ENCODE data around the gene NOPCHAP1.
"Not testable (repeated sequence)": the region's sequence is repeated elsewhere in the genome, so short reads cannot be mapped to it uniquely, and the experiment has no call there.

The NOPCHAP1 gene

DNA sequence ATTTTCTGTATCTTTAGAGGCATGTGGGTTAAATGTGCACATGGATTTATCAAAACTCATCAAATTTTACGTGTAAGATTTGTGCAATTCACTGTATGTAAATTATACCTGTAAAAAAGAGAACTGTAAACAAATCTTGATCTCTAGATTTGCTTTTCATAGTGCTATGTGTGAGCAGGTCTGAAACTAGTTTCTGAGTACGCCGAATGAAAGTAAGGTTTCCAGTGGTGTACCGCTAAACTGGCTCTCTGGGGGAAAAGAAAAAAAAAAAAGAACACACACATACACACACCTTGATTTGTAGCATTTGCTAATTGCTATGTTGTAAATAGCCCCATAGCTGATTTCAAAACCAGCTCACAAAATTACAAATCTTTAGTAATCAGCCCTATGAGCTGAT is 19.4 kb upstream of the NOPCHAP1 start:
- no peak for DNase-seq

GRCh38 chr12:104969343-104969742 is 16.8 kb upstream of the NOPCHAP1 start:
- DNase-seq = no peak

- no peak for DNase-seq
Measured at GRCh38 chr12:104971306-104971705, 14.8 kb upstream of the NOPCHAP1 start.

- no peak for DNase-seq
Measured at GRCh38 chr12:104973250-104973649, 12.9 kb upstream of the NOPCHAP1 start.

GRCh38 chr12:104974626-104975290 is 11.4 kb upstream of the NOPCHAP1 start:
- DNase-seq = no peak

DNA sequence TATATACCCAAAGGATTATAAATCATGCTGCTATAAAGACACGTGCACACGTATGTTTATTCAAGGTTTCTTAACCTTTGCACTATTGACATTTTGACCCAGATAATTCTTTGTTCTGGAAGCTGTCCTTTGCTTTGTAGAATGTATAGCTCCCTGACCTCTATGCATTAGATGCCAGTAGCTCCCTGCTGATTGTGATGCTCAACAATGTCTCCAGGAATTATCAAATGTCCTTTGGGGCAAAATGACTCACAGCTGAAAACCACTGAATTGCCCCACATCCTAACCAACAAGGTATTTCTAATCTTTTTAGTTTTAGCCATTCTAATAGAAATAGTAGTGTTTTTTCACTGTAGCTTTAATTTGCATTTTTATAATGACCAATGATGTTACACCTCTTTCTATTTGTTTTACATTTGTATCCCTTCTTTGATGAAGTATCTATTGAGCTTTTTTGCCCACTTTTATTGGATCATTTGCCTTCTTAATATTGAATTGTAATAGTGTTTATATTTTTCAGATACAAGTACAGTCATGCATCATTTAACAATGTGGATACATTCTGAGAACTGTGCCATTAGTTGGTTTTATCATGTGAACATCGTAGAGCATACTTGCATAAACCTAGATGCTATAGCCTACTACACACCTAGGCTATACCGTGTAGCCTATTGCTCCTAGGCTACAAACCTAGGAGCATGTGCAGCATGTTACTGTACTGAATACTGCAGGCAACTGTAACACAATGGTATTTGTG is 10.4 kb upstream of the NOPCHAP1 start:
- DNase-seq = peak; percentile 9

DNA sequence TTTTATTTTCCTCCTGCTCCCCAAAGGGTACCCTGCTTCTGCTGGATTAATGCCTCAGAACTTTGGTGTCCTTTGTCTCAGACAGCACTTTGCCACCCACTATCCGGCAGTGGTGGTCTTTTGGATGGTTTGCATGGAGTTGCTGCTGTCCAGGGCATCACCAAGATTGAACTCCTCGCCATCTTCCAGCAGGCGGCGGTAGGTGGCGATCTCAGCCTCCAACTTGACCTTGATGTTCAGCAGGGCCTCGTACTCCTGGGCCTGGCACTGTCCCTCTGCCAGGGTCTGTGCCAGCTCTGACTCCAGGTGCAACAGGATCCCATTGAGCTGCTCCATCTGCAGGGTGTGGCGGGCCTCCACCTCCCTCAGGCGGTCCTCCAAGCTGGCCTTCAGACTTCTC is 9.4 kb upstream of the NOPCHAP1 start:
- no peak for DNase-seq

GRCh38 chr12:104977688-104978087 is 8.4 kb upstream of the NOPCHAP1 start:
- DNase-seq = not testable (repeated sequence)

DNA sequence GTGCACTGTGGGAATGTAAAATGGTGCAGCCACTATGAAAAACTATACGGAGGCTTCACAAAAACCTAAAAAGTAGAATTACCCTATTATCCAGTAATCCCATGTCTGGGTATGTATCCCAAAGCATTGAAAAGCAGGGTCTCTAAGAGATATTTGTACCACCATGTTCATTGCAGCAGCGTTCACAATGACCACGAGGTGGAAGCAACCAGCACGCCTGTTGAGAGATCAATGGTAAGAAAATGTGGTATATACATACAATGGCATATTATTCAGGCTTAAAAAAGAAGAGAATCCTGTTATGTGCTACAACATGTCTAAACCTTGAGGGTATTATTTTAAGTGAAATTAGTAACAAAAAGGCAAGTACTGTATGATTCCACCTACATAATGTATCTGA is 910 bp upstream of the NOPCHAP1 start:
- no peak for DNase-seq

DNA sequence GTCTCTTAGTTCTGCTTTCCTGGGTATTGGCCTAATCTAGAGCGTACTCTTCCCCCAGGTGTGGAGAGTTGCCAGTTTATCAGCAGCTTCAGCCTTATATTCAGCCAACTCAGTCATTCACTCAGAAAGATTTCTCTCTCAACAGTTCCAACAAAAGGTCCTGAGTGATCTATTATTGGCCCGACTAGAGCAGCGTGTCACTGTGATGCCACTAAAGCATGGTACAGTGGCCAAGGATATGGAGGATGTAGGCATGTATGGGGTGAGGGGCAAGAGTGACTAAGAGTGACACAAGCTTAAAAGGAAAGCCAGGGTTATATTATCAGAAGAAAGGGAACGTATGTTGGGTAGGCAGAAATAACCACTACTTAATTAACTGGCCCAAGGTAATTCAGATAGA is 4.8 kb downstream of the NOPCHAP1 start:
- DNase-seq = no peak

DNA sequence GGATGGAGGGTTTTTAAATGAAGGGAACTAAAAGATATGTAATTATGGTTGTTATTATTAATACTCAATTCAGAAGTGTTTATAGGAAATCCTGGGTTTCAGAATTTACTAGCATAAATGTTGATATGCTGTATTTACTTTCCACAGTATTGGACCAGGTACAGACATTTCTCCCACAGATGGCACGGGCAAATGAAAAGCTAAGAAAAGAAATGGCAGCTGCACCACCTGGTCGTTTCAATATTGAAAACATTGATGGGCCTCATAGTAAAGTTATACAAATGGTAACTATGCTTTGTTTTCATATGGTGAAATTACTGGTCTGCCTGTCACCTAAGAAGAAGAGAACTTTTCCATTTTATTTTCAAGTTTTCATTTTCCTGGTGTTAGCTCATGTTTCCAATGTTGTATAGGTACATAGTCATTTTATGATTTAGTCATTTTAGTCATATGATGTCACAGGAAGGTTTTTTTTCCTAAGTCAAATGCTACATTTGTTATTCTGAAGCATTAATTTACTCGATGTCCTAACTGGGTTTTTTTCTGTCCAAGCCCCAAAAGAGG is 5.5 kb downstream of the NOPCHAP1 start:
- no peak for DNase-seq

DNA sequence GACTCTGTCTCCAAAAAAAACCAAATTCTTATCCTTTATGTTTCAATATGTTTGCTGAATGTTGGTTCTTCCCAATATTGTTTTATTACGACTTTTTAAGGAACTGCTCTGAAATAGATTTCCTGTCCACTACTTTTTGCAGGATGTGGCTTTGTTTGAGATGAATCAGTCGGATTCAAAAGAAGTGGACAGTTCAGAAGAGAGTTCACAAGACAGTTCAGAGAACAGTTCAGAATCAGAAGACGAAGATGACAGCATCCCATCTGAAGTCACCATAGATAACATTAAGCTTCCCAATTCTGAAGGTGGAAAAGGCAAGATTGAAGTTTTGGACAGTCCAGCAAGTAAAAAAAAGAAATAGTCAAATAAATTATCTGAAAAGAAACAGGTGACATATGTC is 8.2 kb downstream of the NOPCHAP1 start:
- DNase-seq = no peak

DNA sequence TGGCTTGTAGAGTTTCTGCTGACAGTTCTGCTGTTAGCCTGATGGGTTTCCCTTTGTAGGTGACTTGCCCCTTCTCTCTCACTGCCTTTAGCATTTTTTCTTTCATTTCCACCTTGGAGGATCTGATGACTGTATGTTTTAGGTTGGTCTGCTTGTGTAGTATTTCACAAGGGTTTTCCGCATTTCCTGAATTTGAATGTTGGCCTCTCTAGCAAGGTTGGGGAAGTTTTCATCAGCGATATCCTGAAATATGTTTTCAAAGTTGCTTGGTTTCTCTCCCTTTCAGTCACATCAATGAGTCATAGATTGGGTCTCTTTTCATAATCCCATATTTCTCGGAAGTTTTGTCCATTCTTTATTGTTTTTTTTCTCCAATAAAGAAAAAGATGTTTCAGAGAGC is 11.4 kb downstream of the NOPCHAP1 start:
- DNase-seq = no peak

- no peak for DNase-seq
Measured at GRCh38 chr12:104998423-104999346, 12.6 kb downstream of the NOPCHAP1 start.

- no peak for DNase-seq
Measured at GRCh38 chr12:104999347-104999685, 13.2 kb downstream of the NOPCHAP1 start.

DNA sequence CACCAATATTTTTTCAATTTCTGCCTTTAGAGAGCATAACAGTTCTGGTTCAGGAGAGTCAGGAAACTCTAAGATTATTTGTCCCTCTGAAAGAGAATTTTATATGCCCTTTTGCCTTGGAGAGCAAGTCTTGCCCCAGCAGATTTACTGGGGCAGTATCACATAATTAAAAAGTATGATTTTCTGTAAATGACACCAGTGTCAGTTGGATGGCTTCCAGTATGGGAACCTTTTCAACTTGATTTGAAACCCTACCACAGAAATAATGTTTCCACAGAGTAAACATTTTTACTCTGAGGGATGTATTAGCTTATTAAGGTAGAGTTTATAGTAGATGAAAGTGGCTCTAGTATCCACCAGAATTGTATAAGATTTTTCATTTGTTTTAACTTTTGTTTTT is 15.4 kb downstream of the NOPCHAP1 start:
- DNase-seq = no peak

DNA sequence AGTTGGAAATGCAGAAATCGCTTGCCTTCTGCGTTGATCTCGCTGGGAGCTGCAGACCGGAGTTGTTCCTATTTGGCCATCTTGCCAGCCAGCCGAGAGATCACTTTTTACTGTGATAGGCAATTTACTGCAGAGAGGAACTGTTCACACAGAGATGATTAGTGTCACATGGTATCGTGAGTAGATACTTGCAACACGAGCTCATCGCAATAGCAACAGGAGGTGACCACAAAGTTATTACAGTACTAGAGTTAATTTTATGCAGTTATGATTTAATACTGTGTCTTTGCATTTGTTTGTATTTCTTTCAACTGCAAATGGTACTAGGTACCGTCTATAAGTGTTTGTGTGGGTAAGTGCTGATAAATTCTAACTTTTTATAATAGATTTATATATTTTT is 27.8 kb downstream of the NOPCHAP1 start:
- DNase-seq = no peak

DNA sequence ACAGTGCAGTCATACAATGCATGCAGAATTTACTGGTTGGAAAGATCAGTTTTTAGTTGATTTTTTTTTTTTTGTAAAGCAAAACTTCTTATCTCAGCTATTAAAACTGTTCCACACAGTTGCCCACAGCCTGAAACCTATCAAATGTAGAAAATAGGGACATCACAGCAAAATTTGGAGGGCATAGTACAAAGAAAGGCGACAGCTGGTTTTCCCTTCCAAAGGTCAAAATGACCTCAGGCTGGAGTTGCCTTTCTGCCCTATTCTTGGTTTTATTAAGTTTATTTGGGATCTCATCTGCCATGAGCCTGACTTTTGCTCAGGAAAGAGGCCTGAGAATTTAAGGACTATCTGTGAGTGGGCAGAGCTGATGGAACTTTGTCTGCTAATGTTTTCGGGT is 28.5 kb downstream of the NOPCHAP1 start:
- no peak for DNase-seq

GRCh38 chr12:105015543-105015942 is 29.4 kb downstream of the NOPCHAP1 start:
- DNase-seq = no peak

- no peak for DNase-seq
Measured at GRCh38 chr12:105018012-105018411, 31.9 kb downstream of the NOPCHAP1 start.

- DNase-seq = no peak
Measured at GRCh38 chr12:105018776-105019175, 32.7 kb downstream of the NOPCHAP1 start.

DNA sequence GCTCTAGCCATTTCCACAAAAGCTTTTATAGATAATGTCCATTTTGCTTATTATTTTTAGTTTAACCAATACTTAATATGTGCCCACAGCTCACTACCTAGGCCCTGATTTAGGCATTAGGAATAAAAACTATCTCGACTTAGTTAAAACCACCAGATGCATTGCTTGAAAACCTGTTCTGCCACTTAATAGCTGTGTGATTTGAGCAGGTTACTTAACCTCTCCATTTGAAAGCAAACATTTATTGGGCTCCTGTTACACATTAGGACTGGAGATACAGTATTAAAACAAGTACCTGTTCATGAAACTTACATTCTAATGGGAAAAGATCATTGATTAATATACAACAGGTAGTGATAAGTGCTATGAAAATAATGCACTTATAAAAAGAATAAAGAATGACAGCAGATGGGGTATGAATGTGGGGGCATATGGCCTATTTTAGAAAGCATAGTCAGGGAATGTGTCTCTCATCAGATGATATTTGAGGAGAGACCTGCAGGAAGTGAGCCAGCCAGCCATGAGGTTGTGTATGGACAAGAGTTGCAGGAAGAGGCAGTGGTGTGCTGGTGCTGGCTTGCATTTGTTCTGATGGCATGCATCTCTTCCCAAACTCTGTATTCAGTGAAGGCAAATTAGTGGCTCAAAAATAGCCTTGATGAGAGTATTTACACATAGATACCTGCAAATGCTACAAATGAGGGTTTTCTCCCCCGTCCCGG is 34.3 kb downstream of the NOPCHAP1 start:
- no peak for DNase-seq

- no peak for DNase-seq
Measured at GRCh38 chr12:105024928-105025327, 38.8 kb downstream of the NOPCHAP1 start.

Data from amniotic stem cell (primary cell).